ENCODE measurements around the gene ZNF354B. TPM values are rescaled to one million over a fixed set of nuclear protein-coding genes. Genes with fewer than 3 reads are reported as not detected.
"Not testable (repeated sequence)": the region's sequence is repeated elsewhere in the genome, so short reads cannot be mapped to it uniquely, and the experiment has no call there.

Gene ZNF354B
- total RNA-seq, 5 donors from 2014 or later (not counting 1 experiment from before 2014, with no cell fraction given), result 14.5 to 37.8 (median 32.5) TPM

DNA sequence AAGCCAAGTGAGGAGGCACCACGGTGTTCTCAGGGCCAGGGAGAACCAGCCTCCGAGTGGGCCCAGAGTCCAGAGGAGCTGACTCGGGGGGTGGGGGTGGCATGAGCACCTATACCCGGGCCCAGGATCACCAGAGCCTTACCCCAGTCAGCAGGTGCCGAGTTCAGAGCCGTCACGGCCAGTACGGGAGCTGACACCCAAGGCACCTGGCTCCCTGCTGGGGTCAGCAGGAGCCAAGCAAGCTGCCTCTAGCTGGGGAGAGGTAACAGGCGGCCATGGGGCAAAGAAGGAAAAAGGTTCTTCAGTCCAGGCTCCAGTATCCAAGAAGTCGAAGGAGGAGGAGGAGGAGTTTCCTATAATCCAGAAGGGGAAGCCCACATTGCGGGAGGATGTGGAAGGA is 19.4 kb upstream of the ZNF354B start:
- H3K27ac Mint-ChIP-seq; POLR2A ChIA-PET; H3K27me3 ChIP-seq (replicated peaks in 1 of 2; ENCODE audit: control insufficient read depth in 2 of 2, extremely low read depth in 1 of 2, insufficient read depth in 2 of 2, low read length in 1 of 2); H3K4me3 Mint-ChIP-seq; H3K27ac ChIP-seq (ENCODE audit: low read length); H3K9me3 ChIP-seq; H3K4me3 ChIP-seq (ENCODE audit: control insufficient read depth in 1 of 2, extremely low read depth in 1 of 2, low read length in 1 of 2); H3K36me3 Mint-ChIP-seq; H3K4me1 ChIP-seq (ENCODE audit: control insufficient read depth in 1 of 2, extremely low read depth in 1 of 2, insufficient read depth in 2 of 2, low read length in 2 of 2); H3K4me1 Mint-ChIP-seq; H3K36me3 ChIP-seq (ENCODE audit: control insufficient read depth in 2 of 2, extremely low read depth in 1 of 2, insufficient read depth in 1 of 2, low read length in 1 of 2); ATAC-seq (replicated peaks in 1 of 4); H3K9me3 Mint-ChIP-seq; H3K27me3 Mint-ChIP-seq; DNase-seq: not testable (repeated sequence)
- WGBS (ENCODE audit: insufficient coverage), result 91% methylated on average over 6 of the region's 11 CpGs
- CTCF ChIA-PET, result interaction anchor here in 1 of 2 donors (0.7 kb wide), 1 partner anchor 487 kb away, joined by 3 read pairs; no protein-coding TSS in a partner anchor

DNA sequence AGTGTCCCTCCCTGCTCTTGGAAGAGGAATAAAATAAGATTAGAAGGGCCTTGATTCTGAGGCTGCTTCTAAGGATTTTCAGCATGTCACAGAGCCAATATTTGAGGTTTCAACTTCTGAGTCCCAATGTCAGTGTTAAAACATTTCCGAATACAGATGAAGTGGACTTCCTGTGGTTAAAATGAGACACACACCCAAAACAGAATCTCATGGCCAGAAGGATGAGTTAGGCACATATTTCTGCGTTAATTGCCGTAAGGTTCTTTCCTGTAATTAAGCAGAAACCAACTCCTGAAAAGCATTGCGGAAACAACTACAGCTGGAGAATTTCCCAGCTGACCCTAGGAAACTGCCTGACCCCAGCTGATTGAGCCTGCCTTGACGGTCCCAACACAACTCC is 10.4 kb upstream of the ZNF354B start:
- no peak overlapping the region for H3K4me3 Mint-ChIP-seq
- CTCF ChIA-PET, result interaction anchor here in 1 of 2 donors (0.6 kb wide), 1 partner anchor 81 kb away, joined by 3 read pairs; no protein-coding TSS in a partner anchor
- DNase-seq, result no peak
- Histone ChIP-seq H3K4me3 (ENCODE audit: control insufficient read depth in 1 of 2, extremely low read depth in 1 of 2, low read length in 1 of 2) (no peak overlapping the region), H3K27ac (ENCODE audit: low read length) (no peak overlapping the region), H3K36me3 (ENCODE audit: control insufficient read depth in 2 of 2, extremely low read depth in 1 of 2, insufficient read depth in 1 of 2, low read length in 1 of 2) (no peaks in the 10 kb centered on the region), H3K4me1 (ENCODE audit: control insufficient read depth in 1 of 2, extremely low read depth in 1 of 2, insufficient read depth in 2 of 2, low read length in 2 of 2) (no peaks in the 10 kb centered on the region), H3K9me3 (no peaks in the 10 kb centered on the region), H3K27me3 (replicated peaks in 1 of 2; ENCODE audit: control insufficient read depth in 2 of 2, extremely low read depth in 1 of 2, insufficient read depth in 2 of 2, low read length in 1 of 2) (peaks cover 0 to 10% of the 10 kb centered on the region in 2 experiments)
- no peaks in the 10 kb centered on the region for H3K36me3 Mint-ChIP-seq
- POLR2A ChIA-PET, result no interaction called here
- no peak for ATAC-seq (replicated peaks in 1 of 4)
- H3K9me3 Mint-ChIP-seq, result no peaks in the 10 kb centered on the region
- H3K27me3 Mint-ChIP-seq, result peaks cover 11 to 14% of the 10 kb centered on the region in 2 donors
- no peak overlapping the region for H3K27ac Mint-ChIP-seq
- no peaks in the 10 kb centered on the region for H3K4me1 Mint-ChIP-seq
- 63% methylated on average over 1 of the region's 5 CpGs for WGBS (ENCODE audit: insufficient coverage)

DNA sequence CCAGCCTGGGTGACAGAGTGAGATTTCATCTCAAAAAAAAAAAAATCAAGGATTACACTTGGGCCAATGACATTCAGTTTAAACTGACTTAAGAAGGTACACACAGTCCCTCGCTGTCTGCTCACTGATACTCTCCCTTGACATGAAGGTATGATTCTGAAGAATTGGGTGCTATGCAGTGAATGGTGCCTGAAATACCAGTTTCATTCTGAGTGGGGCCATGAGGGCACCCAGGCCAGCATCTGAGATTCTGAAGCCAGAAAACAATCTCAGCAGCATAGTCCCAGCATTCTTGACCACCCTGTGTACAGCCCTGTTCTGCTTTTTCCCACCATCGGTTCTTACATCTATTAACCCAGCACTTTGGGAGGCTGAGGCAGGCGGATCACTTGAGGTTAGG is 7.8 kb upstream of the ZNF354B start:
- ChIA-PET POLR2A (no interaction called here), CTCF (no interaction called here)
- H3K36me3 Mint-ChIP-seq, result no peaks in the 10 kb centered on the region
- 100% methylated on average over 1 of the region's 3 CpGs for WGBS (ENCODE audit: insufficient coverage)
- ATAC-seq (replicated peaks in 1 of 4), result no peak
- H3K9me3 Mint-ChIP-seq, result no peaks in the 10 kb centered on the region
- DNase-seq, result no peak
- peaks cover 0 to 16% of the 10 kb centered on the region in 2 experiments for H3K27me3 ChIP-seq (replicated peaks in 1 of 2; ENCODE audit: control insufficient read depth in 2 of 2, extremely low read depth in 1 of 2, insufficient read depth in 2 of 2, low read length in 1 of 2)
- H3K27ac ChIP-seq (ENCODE audit: low read length), result no peak overlapping the region
- H3K4me1 Mint-ChIP-seq, result no peaks in the 10 kb centered on the region
- H3K4me1 ChIP-seq (ENCODE audit: control insufficient read depth in 1 of 2, extremely low read depth in 1 of 2, insufficient read depth in 2 of 2, low read length in 2 of 2), result no peaks in the 10 kb centered on the region
- H3K36me3 ChIP-seq (ENCODE audit: control insufficient read depth in 2 of 2, extremely low read depth in 1 of 2, insufficient read depth in 1 of 2, low read length in 1 of 2), result no peaks in the 10 kb centered on the region
- no peak overlapping the region for H3K4me3 Mint-ChIP-seq
- no peaks in the 10 kb centered on the region for H3K9me3 ChIP-seq
- no peak overlapping the region for H3K4me3 ChIP-seq (ENCODE audit: control insufficient read depth in 1 of 2, extremely low read depth in 1 of 2, low read length in 1 of 2)
- H3K27ac Mint-ChIP-seq, result no peak overlapping the region
- H3K27me3 Mint-ChIP-seq, result peaks cover 14 to 19% of the 10 kb centered on the region in 2 donors

DNA sequence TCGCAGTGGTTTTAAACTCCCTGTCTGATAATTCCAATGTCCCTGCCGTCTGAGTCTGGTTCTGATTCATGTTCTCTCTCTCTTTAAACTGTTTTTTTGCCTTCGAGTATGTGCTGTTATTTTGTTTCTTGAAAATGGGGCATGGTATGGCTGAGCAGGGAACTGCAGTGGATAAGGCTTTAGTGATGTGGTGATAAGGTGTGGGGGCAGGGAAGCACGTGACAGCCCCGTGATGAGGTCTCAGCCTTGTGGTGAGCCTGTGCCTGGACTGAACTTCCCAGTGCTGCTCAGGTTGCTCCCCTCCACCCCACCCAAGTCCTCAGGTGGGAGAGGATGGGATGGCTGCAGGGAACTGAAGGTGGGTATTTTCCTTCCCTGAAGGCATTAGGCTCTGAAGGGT is 5.5 kb upstream of the ZNF354B start:
- ChIA-PET POLR2A (no interaction called here), CTCF (interaction anchor here in 1 of 2 donors (0.6 kb wide), 1 partner anchor 123 kb away, joined by 3 read pairs; no protein-coding TSS in a partner anchor)
- Histone ChIP-seq H3K4me1 (ENCODE audit: control insufficient read depth in 1 of 2, extremely low read depth in 1 of 2, insufficient read depth in 2 of 2, low read length in 2 of 2) (no peaks in the 10 kb centered on the region), H3K36me3 (ENCODE audit: control insufficient read depth in 2 of 2, extremely low read depth in 1 of 2, insufficient read depth in 1 of 2, low read length in 1 of 2) (no peaks in the 10 kb centered on the region), H3K4me3 (ENCODE audit: control insufficient read depth in 1 of 2, extremely low read depth in 1 of 2, low read length in 1 of 2) (no peak overlapping the region), H3K27me3 (replicated peaks in 1 of 2; ENCODE audit: control insufficient read depth in 2 of 2, extremely low read depth in 1 of 2, insufficient read depth in 2 of 2, low read length in 1 of 2) (peaks cover 0 to 16% of the 10 kb centered on the region in 2 experiments), H3K27ac (ENCODE audit: low read length) (no peak overlapping the region), H3K9me3 (no peaks in the 10 kb centered on the region)
- Mint-ChIP-seq H3K9me3 (no peaks in the 10 kb centered on the region), H3K4me1 (peaks cover 3 to 4% (median 4%) of the 10 kb centered on the region in 3 donors), H3K4me3 (no peak overlapping the region), H3K27me3 (peaks cover 14 to 19% of the 10 kb centered on the region in 2 donors), H3K36me3 (no peaks in the 10 kb centered on the region), H3K27ac (no peak overlapping the region)
- 89% methylated on average over 2 of the region's 5 CpGs for WGBS (ENCODE audit: insufficient coverage)
- ATAC-seq (replicated peaks in 1 of 4), result no peak
- DNase-seq, result no peak

DNA sequence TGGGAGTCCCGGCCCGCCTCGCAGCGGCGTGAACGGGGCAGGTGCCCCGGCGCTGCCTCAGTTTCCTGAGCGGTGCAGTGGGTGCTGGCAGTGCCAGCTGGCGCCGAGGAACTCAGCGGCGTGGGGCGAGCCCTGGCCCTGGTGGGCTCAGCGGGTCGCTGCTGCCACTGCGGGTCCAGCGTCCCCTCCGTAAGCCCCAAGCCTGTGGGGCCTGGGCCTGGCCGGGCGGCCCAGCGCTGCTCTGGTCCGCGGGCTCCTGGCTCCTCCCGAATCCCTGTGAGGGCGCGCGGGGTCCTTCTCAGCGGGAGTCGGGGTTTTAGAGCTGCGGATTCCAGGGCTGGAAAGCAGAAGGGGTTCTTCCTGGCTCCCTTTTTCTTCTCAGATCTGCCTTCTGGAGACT is 862 bp downstream of the ZNF354B start:
- peak overlapping the region in 1 of 2 donors; percentile 65 for H3K4me3 ChIP-seq (ENCODE audit: control insufficient read depth in 1 of 2, extremely low read depth in 1 of 2, low read length in 1 of 2)
- H3K27ac ChIP-seq (ENCODE audit: low read length); H3K9me3 ChIP-seq; CTCF ChIA-PET; ATAC-seq (replicated peaks in 1 of 4); H3K36me3 ChIP-seq (ENCODE audit: control insufficient read depth in 2 of 2, extremely low read depth in 1 of 2, insufficient read depth in 1 of 2, low read length in 1 of 2); H3K9me3 Mint-ChIP-seq; DNase-seq; H3K27ac Mint-ChIP-seq; H3K27me3 Mint-ChIP-seq; H3K27me3 ChIP-seq (replicated peaks in 1 of 2; ENCODE audit: control insufficient read depth in 2 of 2, extremely low read depth in 1 of 2, insufficient read depth in 2 of 2, low read length in 1 of 2); POLR2A ChIA-PET: not testable (repeated sequence)
- Mint-ChIP-seq H3K4me3 (peak overlapping the region in 1 of 3 donors; percentile 83), H3K4me1 (peaks cover 28 to 33% (median 32%) of the 10 kb centered on the region in 3 donors), H3K36me3 (peaks cover 34% of the 10 kb centered on the region)
- WGBS (ENCODE audit: insufficient coverage), result no CpG with 5 or more reads among the region's 31 CpGs
- H3K4me1 ChIP-seq (ENCODE audit: control insufficient read depth in 1 of 2, extremely low read depth in 1 of 2, insufficient read depth in 2 of 2, low read length in 2 of 2), result peaks cover 4 to 16% of the 10 kb centered on the region in 2 experiments

DNA sequence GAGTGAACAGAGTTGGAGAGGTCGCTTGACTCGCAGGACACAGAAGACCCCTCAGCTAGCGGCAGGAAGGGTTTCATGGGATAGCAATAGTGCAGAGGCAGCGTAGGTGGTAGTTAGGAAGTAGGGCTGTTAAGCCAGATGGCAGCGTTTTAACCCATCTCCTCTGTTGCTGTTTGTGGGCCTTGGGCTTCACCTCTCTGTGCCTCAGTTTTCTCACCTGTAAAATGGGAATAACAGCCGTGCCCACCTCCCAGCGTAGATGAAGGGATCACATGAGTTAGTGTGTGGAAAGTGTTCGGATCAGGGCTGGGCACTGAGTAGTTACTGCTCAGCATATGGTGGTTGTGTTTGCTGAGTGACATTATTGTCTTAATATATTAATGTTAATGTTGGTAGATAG is 1.9 kb downstream of the ZNF354B start:
- no peak overlapping the region for H3K27ac ChIP-seq (ENCODE audit: low read length)
- H3K36me3 Mint-ChIP-seq, result peaks cover 44% of the 10 kb centered on the region
- H3K9me3 Mint-ChIP-seq, result no peaks in the 10 kb centered on the region
- peaks cover 28 to 33% (median 32%) of the 10 kb centered on the region in 3 donors for H3K4me1 Mint-ChIP-seq
- H3K36me3 ChIP-seq (ENCODE audit: control insufficient read depth in 2 of 2, extremely low read depth in 1 of 2, insufficient read depth in 1 of 2, low read length in 1 of 2), result peaks cover under 1 to 18% of the 10 kb centered on the region in 2 donors
- H3K4me3 Mint-ChIP-seq, result peak overlapping the region; percentile 66 to 77 (median 69)
- POLR2A ChIA-PET, result no interaction called here
- peaks cover 4 to 16% of the 10 kb centered on the region in 2 experiments for H3K4me1 ChIP-seq (ENCODE audit: control insufficient read depth in 1 of 2, extremely low read depth in 1 of 2, insufficient read depth in 2 of 2, low read length in 2 of 2)
- H3K4me3 ChIP-seq (ENCODE audit: control insufficient read depth in 1 of 2, extremely low read depth in 1 of 2, low read length in 1 of 2), result no peak overlapping the region
- CTCF ChIA-PET, result no interaction called here
- peak overlapping the region in 1 of 2 donors; percentile 62 for H3K27ac Mint-ChIP-seq
- H3K27me3 Mint-ChIP-seq, result no peaks in the 10 kb centered on the region
- no peaks in the 10 kb centered on the region for H3K27me3 ChIP-seq (replicated peaks in 1 of 2; ENCODE audit: control insufficient read depth in 2 of 2, extremely low read depth in 1 of 2, insufficient read depth in 2 of 2, low read length in 1 of 2)
- ATAC-seq (replicated peaks in 1 of 4) (no peak), DNase-seq (no peak)
- no peaks in the 10 kb centered on the region for H3K9me3 ChIP-seq
- 100% methylated on average over 3 of the region's 8 CpGs for WGBS (ENCODE audit: insufficient coverage)

DNA sequence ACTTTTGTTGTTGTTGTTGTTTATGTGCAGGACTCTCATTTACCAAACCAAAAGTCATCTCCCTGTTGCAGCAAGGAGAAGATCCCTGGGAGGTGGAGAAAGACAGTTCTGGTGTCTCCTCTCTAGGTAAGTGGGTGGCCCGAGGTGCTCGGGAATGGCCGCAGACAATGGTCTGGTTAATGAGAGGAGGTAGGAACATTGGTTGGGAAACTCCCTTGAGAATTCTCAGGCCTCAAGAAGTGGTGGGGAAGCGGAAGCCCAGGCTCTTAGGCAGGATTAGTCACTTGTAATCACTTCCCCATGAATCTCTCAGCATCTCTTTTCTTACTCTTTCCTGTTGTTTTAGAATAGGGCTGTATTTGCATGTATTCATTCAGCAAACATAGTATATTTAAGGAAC is 7.2 kb downstream of the ZNF354B start:
- Histone ChIP-seq H3K36me3 (ENCODE audit: control insufficient read depth in 2 of 2, extremely low read depth in 1 of 2, insufficient read depth in 1 of 2, low read length in 1 of 2) (peaks cover 22 to 60% of the 10 kb centered on the region in 2 donors), H3K27me3 (replicated peaks in 1 of 2; ENCODE audit: control insufficient read depth in 2 of 2, extremely low read depth in 1 of 2, insufficient read depth in 2 of 2, low read length in 1 of 2) (no peaks in the 10 kb centered on the region), H3K4me1 (ENCODE audit: control insufficient read depth in 1 of 2, extremely low read depth in 1 of 2, insufficient read depth in 2 of 2, low read length in 2 of 2) (peaks cover 2 to 6% of the 10 kb centered on the region in 2 experiments), H3K4me3 (ENCODE audit: control insufficient read depth in 1 of 2, extremely low read depth in 1 of 2, low read length in 1 of 2) (no peak overlapping the region), H3K27ac (ENCODE audit: low read length) (no peak overlapping the region), H3K9me3 (peaks cover 2% of the 10 kb centered on the region)
- Mint-ChIP-seq H3K27me3 (no peaks in the 10 kb centered on the region), H3K27ac (no peak overlapping the region), H3K36me3 (peaks cover 86% of the 10 kb centered on the region), H3K9me3 (peaks cover 12 to 22% (median 13%) of the 10 kb centered on the region in 3 donors), H3K4me3 (no peak overlapping the region), H3K4me1 (peaks cover 12 to 16% (median 14%) of the 10 kb centered on the region in 3 donors)
- ChIA-PET POLR2A (no interaction called here), CTCF (no interaction called here)
- no CpG with 5 or more reads among the region's 4 CpGs for WGBS (ENCODE audit: insufficient coverage)
- DNase-seq, result no peak
- ATAC-seq (replicated peaks in 1 of 4), result no peak

Measured in T-cell (primary cell).